IMR-90 (cell line): ENCODE measurements around the gene CPT1A. TPM values are rescaled to one million over a fixed set of nuclear protein-coding genes. Genes with fewer than 3 reads are reported as not detected.

Experiments used
- ATAC-seq: fragments of 200-7000 bp; cut with Tn5 transposase; 2 replicates; pipeline ENCODE4 v1.9.1; 2020; ENCODE audit warnings: low read depth, mild to moderate bottlenecking, moderate library complexity
- BruUV-seq: library from RNA; stranded (reverse); fragments of 400-500 nt; replicated peaks from 2 replicates; lab custom pipeline; 2021; lab: Mats Ljungman, UMichigan
- CTCF ChIA-PET: fragments of 300-600 bp; formaldehyde crosslinking; extraction: SDS; loops from one replicate; lab custom pipeline; 2021; ENCODE audit warnings: antibody characterized with exemption; lab: Yijun Ruan, JAX
- POLR2A ChIA-PET: fragments of 300-600 bp; sonication (Branson Sonifier 250); formaldehyde crosslinking; loops from one replicate; lab custom pipeline; 2022; ENCODE audit warnings: antibody characterized with exemption; ENCODE audit not compliant: unreplicated experiment; lab: Charles Lee
- DNase-seq: peaks from one replicate; pipeline ENCODE4 v3.0.0; 2013
- H2AFZ ChIP-seq: replicated peaks from 2 replicates; pipeline ENCODE3; 2013; ENCODE audit warnings: low read length, mild to moderate bottlenecking; ENCODE audit not compliant: poor library complexity
- H2AK5ac ChIP-seq: 2 replicates; pipeline ENCODE4 v1.6.1; 2013; ENCODE audit warnings: low read depth, low read length, inconsistent platforms
- H2AK9ac ChIP-seq: replicated peaks from 2 replicates; pipeline ENCODE3; 2013; ENCODE audit warnings: mild to moderate bottlenecking, low read depth, low read length, moderate library complexity; ENCODE audit not compliant: poor library complexity
- H2BK120ac ChIP-seq: 2 replicates; pipeline ENCODE4 v1.6.1; 2013; ENCODE audit warnings: low read depth, low read length, inconsistent platforms
- H2BK15ac ChIP-seq: 3 replicates; pipeline ENCODE4 v1.6.1; 2013; ENCODE audit warnings: low read depth, low read length, inconsistent platforms
- H2BK20ac ChIP-seq: 2 replicates; pipeline ENCODE4 v1.6.1; 2013; ENCODE audit warnings: low read depth, mild to moderate bottlenecking, inconsistent platforms, low read length, moderate library complexity
- H2BK5ac ChIP-seq: 2 replicates; pipeline ENCODE4 v1.6.1; 2013; ENCODE audit warnings: mild to moderate bottlenecking, low read depth, low read length, inconsistent platforms; ENCODE audit not compliant: poor library complexity, severe bottlenecking
- H3K14ac ChIP-seq: replicated peaks from 2 replicates; pipeline ENCODE4 v1.6.1; 2013; ENCODE audit warnings: low read depth, low read length, inconsistent platforms
- H3K18ac ChIP-seq: 2 replicates; pipeline ENCODE4 v1.6.1; 2013; ENCODE audit warnings: low read depth, low read length, control low read depth
- H3K23ac ChIP-seq: 2 replicates; pipeline ENCODE4 v1.6.1; 2013; ENCODE audit warnings: low read depth, low read length, inconsistent platforms
- H3K27ac ChIP-seq: 2 replicates; pipeline ENCODE4 v1.5.1; 2013; ENCODE audit warnings: mild to moderate bottlenecking, control low read depth, low read length; ENCODE audit not compliant: insufficient read depth
- H3K27me3 ChIP-seq: 2 replicates; pipeline ENCODE4 v1.6.1; 2013; ENCODE audit warnings: low read length; ENCODE audit not compliant: control insufficient read depth, insufficient read depth
- H3K36me3 ChIP-seq: 2 replicates; pipeline ENCODE4 v1.6.1; 2013; ENCODE audit warnings: low read length, mixed read lengths; ENCODE audit not compliant: control insufficient read depth, insufficient read depth
- H3K4ac ChIP-seq: 2 replicates; pipeline ENCODE4 v1.6.1; 2013; ENCODE audit warnings: low read depth, low read length, inconsistent platforms
- H3K4me1 ChIP-seq: 2 replicates; pipeline ENCODE4 v1.6.1; 2013; ENCODE audit warnings: low read length, mixed read lengths; ENCODE audit not compliant: control insufficient read depth, insufficient read depth
- H3K4me2 ChIP-seq: 2 replicates; pipeline ENCODE4 v1.6.1; 2013; ENCODE audit warnings: low read depth, mild to moderate bottlenecking, control low read depth, low read length, moderate library complexity
- H3K4me3 ChIP-seq: 2 replicates; pipeline ENCODE4 v1.5.1; 2013; ENCODE audit warnings: low read depth, mild to moderate bottlenecking, control low read depth, low read length, moderate library complexity; ENCODE audit not compliant: insufficient read depth
- H3K56ac ChIP-seq: 2 replicates; pipeline ENCODE4 v1.6.1; 2013; ENCODE audit warnings: low read length, inconsistent platforms; ENCODE audit not compliant: insufficient read depth; ENCODE audit errors: extremely low read depth
- H3K79me1 ChIP-seq, 2 experiments: 2 replicates each; pipeline ENCODE4 v1.6.1; 2013; ENCODE audit warnings: low read length in 2 of 2, inconsistent platforms in 1 of 2, low read depth in 1 of 2
- H3K9ac ChIP-seq: 2 replicates; pipeline ENCODE4 v1.6.1; 2013; ENCODE audit warnings: low read depth, low read length, control low read depth
- H3K9me1 ChIP-seq: 2 replicates; pipeline ENCODE4 v1.6.1; 2013; ENCODE audit warnings: low read length, inconsistent platforms; ENCODE audit not compliant: insufficient read depth
- H3K9me3 ChIP-seq: 2 replicates; pipeline ENCODE4 v1.6.1; 2013; ENCODE audit warnings: low read length; ENCODE audit not compliant: control insufficient read depth, insufficient read depth
- H4K20me1 ChIP-seq: 2 replicates; pipeline ENCODE4 v1.6.1; 2013; ENCODE audit warnings: low read length, inconsistent platforms; ENCODE audit not compliant: insufficient read depth
- H4K5ac ChIP-seq: 2 replicates; pipeline ENCODE4 v1.6.1; 2013; ENCODE audit warnings: mild to moderate bottlenecking, low read depth, low read length, control low read depth
- H4K8ac ChIP-seq, 2 experiments: 2 replicates each; pipeline ENCODE4 v1.6.1; 2013; ENCODE audit warnings: low read depth in 2 of 2, low read length in 2 of 2, control low read depth in 1 of 2, inconsistent platforms in 1 of 2
- H4K91ac ChIP-seq: 2 replicates; pipeline ENCODE4 v1.6.1; 2013; ENCODE audit warnings: low read depth, low read length, inconsistent platforms; ENCODE audit not compliant: insufficient read depth
- CEBPB ChIP-seq: IDR thresholded peaks from 2 replicates; pipeline ENCODE4 v1.6.1; 2012; ENCODE audit warnings: low read depth, low read length, improper control_type of control experiment
- ELK1 ChIP-seq: fragments of 150-350 bp; IDR thresholded peaks from 2 replicates; pipeline ENCODE4 v1.6.1; 2016; ENCODE audit warnings: low read depth, mild to moderate bottlenecking, low read length, moderate library complexity, borderline replicate concordance
- MAFK ChIP-seq: IDR thresholded peaks from 2 replicates; pipeline ENCODE4 v1.6.1; 2012; ENCODE audit warnings: low read depth, low read length, improper control_type of control experiment
- NFE2L2 ChIP-seq: fragments of 150-350 bp; IDR thresholded peaks from 2 replicates; pipeline ENCODE4 v1.6.1; 2016; ENCODE audit warnings: low read depth, mild to moderate bottlenecking, low read length
- POLR2A ChIP-seq: IDR thresholded peaks from 2 replicates; pipeline ENCODE4 v1.6.1; 2012; ENCODE audit warnings: mild to moderate bottlenecking, low read depth, low read length
- RAD21 ChIP-seq: IDR thresholded peaks from 2 replicates; pipeline ENCODE4 v1.6.1; 2012; ENCODE audit warnings: low read length, improper control_type of control experiment
- SMC3 ChIP-seq: fragments of 150-350 bp; IDR thresholded peaks from 2 replicates; pipeline ENCODE4 v1.6.1; 2016; ENCODE audit warnings: low read depth, mild to moderate bottlenecking, antibody characterized with exemption, low read length, moderate library complexity
- WGBS, 2 experiments: methylation state at CpG; one replicate each; pipeline versions ENCODE4 v1.1.5 to v1.1.7; 2013; ENCODE audit warnings: missing lambda C conversion rate in 2 of 2; ENCODE audit not compliant: insufficient read length in 1 of 2; ENCODE audit errors: extremely low coverage in 2 of 2; 5-methylcytosine and 5-hydroxymethylcytosine counted together
- dilution Hi-C: fragments of 300-500 bp; cut with HindIII; formaldehyde crosslinking; loops from one replicate; pipeline ENCODE4 v1.14.3; 2018; ENCODE audit warnings: low sequenced_read_pairs; ENCODE audit not compliant: unreplicated experiment
- in situ Hi-C: fragments of 300-500 bp; cut with MboI; formaldehyde crosslinking; loops from 3 replicates; pipeline ENCODE4 v1.14.3; 2019; ENCODE audit warnings: low sequenced_read_pairs, inconsistent platforms, mixed read lengths
- intact Hi-C: fragments of 100-400 bp; cut with micrococcal nuclease; formaldehyde crosslinking; loops from 2 replicates; pipeline ENCODE4 v1.10.0; 2022
- polyA plus RNA-seq, 3 experiments: library from polyadenylated mRNA; depleted of rRNA; stranded (reverse); fragments of >200 nt; gene quantifications; 2 replicates each; pipeline ENCODE4 v1.2.3, GENCODE V29; 2012; ENCODE audit warnings: low replicate concordance in 1 of 3
- total RNA-seq: library from RNA; depleted of rRNA; stranded (reverse); fragments of >200 nt; gene quantifications from 2 replicates; pipeline ENCODE4 v1.2.3, GENCODE V29; 2012

Gene CPT1A
- total and polyA plus RNA-seq, 2 of the 4 experiments (the other 2 are of a cell fraction), result 15.4 to 21.3 TPM

- H4K8ac ChIP-seq, result no peak overlapping the region
- no peaks in the 10 kb centered on the region for H3K9me3 ChIP-seq
- H3K23ac ChIP-seq, result no peak overlapping the region
- no peak overlapping the region for H4K91ac ChIP-seq
- no peak overlapping the region for H2BK5ac ChIP-seq
- intact Hi-C loops, result no loop called here
- no peak overlapping the region for H2BK120ac ChIP-seq
- H4K5ac ChIP-seq, result no peak overlapping the region
- H2AK5ac ChIP-seq, result no peak overlapping the region
- ChIA-PET POLR2A (no interaction called here), CTCF (no interaction called here)
- no peak overlapping the region for H2BK15ac ChIP-seq
- H3K27me3 ChIP-seq, result peaks cover 64% of the 10 kb centered on the region
- ATAC-seq, result no peak
- H3K18ac ChIP-seq, result no peak overlapping the region
- no peaks in the 10 kb centered on the region for H3K9me1 ChIP-seq
- H2BK20ac ChIP-seq, result no peak overlapping the region
- H3K79me1 ChIP-seq, result no peaks in the 10 kb centered on the region
- no TSS peak for BruUV-seq
- no peak overlapping the region for H3K4me2 ChIP-seq
- H3K36me3 ChIP-seq, result no peaks in the 10 kb centered on the region
- no peak overlapping the region for H3K4me3 ChIP-seq
- H3K4me1 ChIP-seq, result no peaks in the 10 kb centered on the region
- H2AK9ac ChIP-seq, result no peak overlapping the region
- H3K4ac ChIP-seq, result no peak overlapping the region
- no peak overlapping the region for H3K9ac ChIP-seq
- H3K56ac ChIP-seq, result no peak overlapping the region
- WGBS, 2 experiments, result 79% methylated on average over 7 of the region's 11 CpGs; no CpG with 5 or more reads in 1 of the 2 experiments
- no peak overlapping the region for H3K14ac ChIP-seq
- dilution Hi-C loops, result no loop called here
- no peak for DNase-seq
- in situ Hi-C loops, result no loop called here
- H2AFZ ChIP-seq, result no peak overlapping the region
- no peak overlapping the region for H3K27ac ChIP-seq
- H4K20me1 ChIP-seq, result no peaks in the 10 kb centered on the region; the same call in 1 of the 2 replicates
- TF ChIP-seq POLR2A (no peak), ELK1 (no peak), MAFK (no peak), NFE2L2 (no peak), CEBPB (no peak), SMC3 (no peak), RAD21 (no peak)
These were observed 131.3 kb downstream of the CPT1A start for GRCh38 chr11:68710409-68710808.
